BJ (cell line): ENCODE results near the gene EMC8. TPM values are rescaled to one million over a fixed set of nuclear protein-coding genes. Genes with fewer than 3 reads are reported as not detected.
"Not testable (repeated sequence)": the region's sequence is repeated elsewhere in the genome, so short reads cannot be mapped to it uniquely, and the experiment has no call there.

Source experiments
- CTCF ChIA-PET: fragments of 350-600 bp; formaldehyde crosslinking; extraction: SDS; loops from one replicate; lab custom pipeline; 2021; ENCODE audit warnings: antibody characterized with exemption, inconsistent platforms; lab: Yijun Ruan, JAX
- POLR2A ChIA-PET: fragments of 300-600 bp; sonication (Branson Sonifier 250); formaldehyde crosslinking; extraction: SDS; loops from one replicate; lab custom pipeline; 2021; ENCODE audit warnings: antibody characterized with exemption; lab: Charles Lee
- DNase-seq: peaks from one replicate; pipeline ENCODE4 v3.0.0-alpha.2; 2011; ENCODE audit warnings: low read depth
- H3K27me3 ChIP-seq: 2 replicates; pipeline ENCODE4 v1.6.0; 2011; ENCODE audit warnings: low read length; ENCODE audit not compliant: control insufficient read depth, insufficient read depth
- H3K36me3 ChIP-seq: 2 replicates; pipeline ENCODE4 v1.5.1; 2011; ENCODE audit warnings: low read length; ENCODE audit not compliant: control insufficient read depth, insufficient read depth
- H3K4me3 ChIP-seq: 2 replicates; pipeline ENCODE4 v1.5.1; 2011; ENCODE audit warnings: low read depth, mild to moderate bottlenecking, control low read depth, low read length
- polyA plus RNA-seq: library from polyadenylated mRNA; depleted of rRNA; stranded (reverse); fragments of >200 nt; gene quantifications from 2 replicates; pipeline ENCODE4 v1.2.3, GENCODE V29; 2011
- TF ChIP-seq, protein P1 (sequence below): IDR thresholded peaks from 2 replicates; pipeline ENCODE4 v1.5.1; 2011; ENCODE audit warnings: low read depth, mild to moderate bottlenecking, control low read depth, inconsistent platforms, low read length, moderate library complexity; ENCODE audit not compliant: insufficient read depth

EMC8 gene
- polyA plus RNA-seq, 1 experiment = 36.9 TPM

DNA sequence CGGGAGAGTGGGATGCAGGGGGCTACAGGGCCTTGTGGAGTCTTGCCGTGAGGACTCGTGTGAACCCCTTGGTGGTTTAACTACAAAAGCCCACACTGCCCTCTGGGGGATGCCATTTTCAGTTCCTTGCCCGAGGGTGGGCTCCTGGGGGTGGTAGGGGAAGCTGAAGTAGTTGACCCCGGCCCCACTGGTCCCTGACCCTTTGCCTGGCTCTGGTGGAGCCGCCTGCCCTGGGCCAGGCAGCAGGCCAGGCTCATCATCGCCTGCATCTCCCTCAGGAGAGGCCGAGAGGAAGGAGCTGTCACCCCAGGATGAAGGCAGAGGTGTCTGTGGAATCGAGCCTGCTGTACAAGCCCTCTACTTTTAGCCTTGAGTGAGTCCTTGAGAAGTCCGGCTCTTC, 10.3 kb upstream of the EMC8 start:
- Histone ChIP-seq H3K27me3 (peaks cover 11% of the 10 kb centered on the region), H3K36me3 (peaks cover 15% of the 10 kb centered on the region), H3K4me3 (no peak overlapping the region)
- ChIA-PET CTCF (interaction anchor here (0.7 to 1.9 kb wide), 2 partner anchors 10 to 208 kb away, joined by 3 to 8 read pairs; no protein-coding TSS in a partner anchor), POLR2A (no interaction called here)
- TF ChIP-seq, protein P1, sequence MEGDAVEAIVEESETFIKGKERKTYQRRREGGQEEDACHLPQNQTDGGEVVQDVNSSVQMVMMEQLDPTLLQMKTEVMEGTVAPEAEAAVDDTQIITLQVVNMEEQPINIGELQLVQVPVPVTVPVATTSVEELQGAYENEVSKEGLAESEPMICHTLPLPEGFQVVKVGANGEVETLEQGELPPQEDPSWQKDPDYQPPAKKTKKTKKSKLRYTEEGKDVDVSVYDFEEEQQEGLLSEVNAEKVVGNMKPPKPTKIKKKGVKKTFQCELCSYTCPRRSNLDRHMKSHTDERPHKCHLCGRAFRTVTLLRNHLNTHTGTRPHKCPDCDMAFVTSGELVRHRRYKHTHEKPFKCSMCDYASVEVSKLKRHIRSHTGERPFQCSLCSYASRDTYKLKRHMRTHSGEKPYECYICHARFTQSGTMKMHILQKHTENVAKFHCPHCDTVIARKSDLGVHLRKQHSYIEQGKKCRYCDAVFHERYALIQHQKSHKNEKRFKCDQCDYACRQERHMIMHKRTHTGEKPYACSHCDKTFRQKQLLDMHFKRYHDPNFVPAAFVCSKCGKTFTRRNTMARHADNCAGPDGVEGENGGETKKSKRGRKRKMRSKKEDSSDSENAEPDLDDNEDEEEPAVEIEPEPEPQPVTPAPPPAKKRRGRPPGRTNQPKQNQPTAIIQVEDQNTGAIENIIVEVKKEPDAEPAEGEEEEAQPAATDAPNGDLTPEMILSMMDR = no peak
- DNase-seq = no peak

DNA sequence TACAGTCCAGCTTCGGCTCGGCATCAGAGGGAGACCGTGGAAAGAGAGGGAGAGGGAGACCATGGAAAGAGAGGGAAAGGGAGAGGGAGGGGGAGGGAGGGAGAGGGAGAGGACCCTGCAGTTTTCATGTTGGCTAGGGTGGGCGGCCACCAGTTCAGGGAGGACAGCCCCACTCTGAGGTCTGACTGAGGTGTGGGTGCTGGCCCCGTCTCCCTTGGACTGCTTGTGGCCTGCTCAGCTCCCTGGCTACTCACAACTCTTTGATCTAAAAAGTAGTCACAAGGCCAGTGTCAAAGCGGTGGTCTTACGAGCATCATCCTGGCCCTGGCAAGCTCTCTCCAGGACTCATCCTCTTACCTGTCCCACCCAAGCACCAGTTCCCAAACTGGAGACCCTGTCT, 9.6 kb upstream of the EMC8 start:
- DNase-seq = no peak
- CTCF ChIA-PET = interaction anchor here (1.9 kb wide), 1 partner anchor 11 kb away, joined by 8 read pairs; no protein-coding TSS in a partner anchor
- Histone ChIP-seq H3K27me3 (peaks cover 11% of the 10 kb centered on the region), H3K36me3 (peaks cover 17% of the 10 kb centered on the region), H3K4me3 (no peak overlapping the region)
- TF ChIP-seq, protein P1 = no peak
- POLR2A ChIA-PET = no interaction called here

DNA sequence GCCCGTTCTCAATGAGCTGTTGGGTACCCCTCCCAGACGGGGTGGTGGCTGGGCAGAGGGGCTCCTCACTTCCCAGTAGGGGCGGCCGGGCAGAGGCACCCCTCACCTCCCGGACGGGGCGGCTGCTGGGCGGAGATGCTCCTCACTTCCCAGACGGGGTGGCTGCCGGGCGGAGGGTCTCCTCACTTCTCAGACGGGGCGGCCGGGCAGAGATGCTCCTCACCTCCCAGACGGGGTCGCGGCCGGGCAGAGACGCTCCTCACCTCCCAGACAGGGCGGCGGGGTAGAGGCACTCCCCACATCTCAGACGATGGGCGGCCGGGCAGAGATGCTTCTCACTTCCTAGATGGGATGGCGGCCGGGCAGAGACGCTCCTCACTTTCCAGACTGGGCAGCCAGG, 8.8 kb upstream of the EMC8 start:
- H3K4me3 ChIP-seq, H3K27me3 ChIP-seq, POLR2A ChIA-PET, DNase-seq: not testable (repeated sequence)
- CTCF ChIA-PET = interaction anchor here (1.9 kb wide), 1 partner anchor 11 kb away, joined by 8 read pairs; no protein-coding TSS in a partner anchor
- peaks cover 23% of the 10 kb centered on the region for H3K36me3 ChIP-seq

DNA sequence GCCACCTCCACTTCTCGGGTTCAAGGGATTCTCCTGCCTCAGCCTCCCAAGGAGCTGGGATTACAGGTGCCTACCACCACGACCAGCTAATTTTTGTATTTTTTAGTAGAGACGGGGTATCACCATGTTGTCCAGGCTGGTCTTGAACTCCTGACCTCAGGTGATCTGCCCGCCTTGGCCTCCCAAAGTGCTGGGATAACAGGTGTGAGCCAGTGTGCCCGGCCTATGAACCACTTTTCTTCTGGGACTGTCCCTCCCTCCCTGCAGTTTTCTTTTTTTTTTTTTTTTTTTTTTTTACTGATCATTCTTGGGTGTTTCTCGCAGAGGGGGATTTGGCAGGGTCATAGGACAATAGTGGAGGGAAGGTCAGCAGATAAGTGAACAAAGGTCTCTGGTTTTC, 8.0 kb upstream of the EMC8 start:
- peaks cover 25% of the 10 kb centered on the region for H3K36me3 ChIP-seq
- H3K27me3 ChIP-seq, H3K4me3 ChIP-seq, DNase-seq, POLR2A ChIA-PET: not testable (repeated sequence)
- CTCF ChIA-PET = interaction anchor here (1.5 kb wide), 1 partner anchor 12 kb away, joined by 6 read pairs; no protein-coding TSS in a partner anchor

DNA sequence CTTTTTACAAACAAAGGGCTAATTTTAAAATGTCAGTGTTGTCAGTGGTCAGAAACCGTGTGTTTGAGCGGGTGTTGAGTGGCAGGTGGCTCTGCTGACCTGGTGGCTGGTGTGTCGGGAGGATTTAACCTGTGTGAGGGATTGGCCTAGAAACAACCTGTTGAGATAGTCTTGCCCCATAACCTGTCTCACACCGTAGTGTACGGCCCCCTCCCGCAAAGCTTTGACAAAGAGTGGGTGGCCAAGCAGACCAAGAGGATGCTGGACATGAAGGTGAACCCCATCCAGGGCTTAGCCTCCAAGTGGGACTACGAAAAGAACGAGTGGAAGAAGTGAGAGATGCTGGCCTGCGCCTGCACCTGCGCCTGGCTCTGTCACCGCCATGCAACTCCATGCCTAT, 7.2 kb upstream of the EMC8 start:
- DNase-seq = no peak
- H3K36me3 ChIP-seq = peaks cover 32% of the 10 kb centered on the region
- TF ChIP-seq, protein P1 = no peak
- CTCF ChIA-PET = interaction anchor here (1.5 kb wide), 1 partner anchor 13 kb away, joined by 6 read pairs; no protein-coding TSS in a partner anchor
- peaks cover 1% of the 10 kb centered on the region; the same call in 1 of the 2 replicates for H3K27me3 ChIP-seq
- POLR2A ChIA-PET = interaction anchor here (0.6 kb wide), 1 partner anchor 56 kb away, joined by 4 read pairs; no protein-coding TSS in a partner anchor
- no peak overlapping the region for H3K4me3 ChIP-seq

DNA sequence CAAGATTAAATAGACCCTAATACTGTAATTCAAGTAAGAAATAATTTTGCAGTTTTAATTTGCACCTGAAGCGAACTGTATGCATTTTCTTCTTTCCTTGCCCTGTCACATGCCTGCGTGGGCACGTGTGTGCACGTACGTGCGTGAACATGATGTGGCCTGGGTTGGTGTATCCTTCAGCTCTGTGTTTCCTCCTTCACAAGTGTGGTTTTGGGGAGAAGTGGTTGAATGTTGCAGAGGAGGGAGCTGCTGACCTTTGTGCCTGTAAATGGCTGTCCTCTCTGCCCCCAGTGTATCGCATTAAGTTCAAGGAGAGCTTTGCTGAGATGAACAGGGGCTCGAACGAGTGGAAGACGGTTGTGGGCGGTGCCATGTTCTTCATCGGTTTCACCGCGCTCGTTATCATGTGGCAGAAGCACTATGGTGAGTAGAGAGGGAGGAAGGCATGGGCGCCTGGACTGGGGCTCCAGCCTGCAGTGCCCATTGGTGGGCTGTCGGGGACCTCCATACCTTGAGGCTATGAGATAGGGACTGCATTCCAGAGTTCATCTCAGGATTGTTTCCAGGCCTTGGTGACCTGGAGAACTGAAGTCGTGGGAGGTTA, 6.2 kb upstream of the EMC8 start:
- Histone ChIP-seq H3K36me3 (peaks cover 34% of the 10 kb centered on the region), H3K27me3 (0 out of 2 replicates have a peak, but pooled peaks cover 1% of the 10 kb centered on the region), H3K4me3 (no peak overlapping the region)
- TF ChIP-seq, protein P1 = no peak
- no peak for DNase-seq
- POLR2A ChIA-PET = no interaction called here
- CTCF ChIA-PET = interaction anchor here (1.5 kb wide), 1 partner anchor 14 kb away, joined by 6 read pairs; no protein-coding TSS in a partner anchor
